HepG2 (cell line): ENCODE measurements around the gene RUSF1. TPM values are rescaled to one million over a fixed set of nuclear protein-coding genes. Genes with fewer than 3 reads are reported as not detected.

Source experiments
- ATAC-seq: fragments of 200-7000 bp; cut with Tn5 transposase; 3 replicates; pipeline ENCODE4 v1.9.1; 2020; ENCODE audit warnings: mild to moderate bottlenecking, moderate library complexity
- BruUV-seq: library from RNA; stranded (reverse); fragments of 400-500 nt; replicated peaks from 2 replicates; lab custom pipeline; 2021; lab: Mats Ljungman, UMichigan
- CTCF ChIA-PET: fragments of 300-600 bp; formaldehyde crosslinking; extraction: SDS; loops from one replicate; lab custom pipeline; 2021; ENCODE audit warnings: low total read pairs, inconsistent platforms, low intra/inter-chr PET ratio; lab: Yijun Ruan, JAX
- POLR2A ChIA-PET: fragments of 350-600 bp; sonication (Branson Sonifier 250); formaldehyde crosslinking; loops from one replicate; lab custom pipeline; 2020; ENCODE audit warnings: antibody characterized with exemption, inconsistent platforms; lab: Yijun Ruan, JAX
- DNase-seq: peaks from one replicate; pipeline ENCODE4 v3.0.0-alpha.2; 2015; ENCODE audit warnings: low spot score
- FAIRE-seq: peaks from 3 replicates; lab custom pipeline; 2011; peaks lifted over from hg19 to GRCh38; lab: Jason Lieb, UNC
- H2AFZ ChIP-seq: one replicate; pipeline ENCODE4 v1.6.1; 2011; ENCODE audit warnings: low read length, inconsistent platforms
- H3K27ac ChIP-seq: fragments of 300-600 bp; 3 replicates; pipeline ENCODE4 v1.8.0; 2011; ENCODE audit warnings: mixed run types, mild to moderate bottlenecking, mixed read lengths, low read length, inconsistent platforms; ENCODE audit not compliant: insufficient read depth; ENCODE audit errors: extremely low read length
- H3K27me3 ChIP-seq, 2 experiments: fragments of 200-600 bp in 1 of 2; 2 replicates in 1 of 2; 3 replicates in 1 of 2; pipeline versions ENCODE4 v1.6.0 to v1.8.0; 2011; ENCODE audit warnings: low read length in 2 of 2, mild to moderate bottlenecking in 2 of 2, moderate library complexity in 2 of 2, inconsistent platforms in 1 of 2; ENCODE audit not compliant: insufficient read depth in 2 of 2, control insufficient read depth in 1 of 2
- H3K36me3 ChIP-seq, 2 experiments: fragments of 200-600 bp in 1 of 2; replicated peaks in 1 of 2; 2 replicates in 1 of 2; 3 replicates in 1 of 2; pipeline versions ENCODE4 v1.5.1 to v1.8.0; 2011; ENCODE audit warnings: low read length in 2 of 2, inconsistent platforms in 1 of 2; ENCODE audit not compliant: insufficient read depth in 2 of 2, control insufficient read depth in 1 of 2
- H3K4me1 ChIP-seq: 2 replicates; pipeline ENCODE4 v1.5.1; 2012; ENCODE audit warnings: low read length, inconsistent platforms; ENCODE audit not compliant: insufficient read depth
- H3K4me2 ChIP-seq: 2 replicates; pipeline ENCODE4 v1.6.0; 2011; ENCODE audit warnings: low read depth, low read length, inconsistent platforms
- H3K4me3 ChIP-seq, 3 experiments: fragments of 200-600 bp in 1 of 3; sonication (generic), shearing (Covaris generic) in 1 of 3; replicated peaks in 1 of 3; 2 replicates each; pipeline ENCODE4 v1.5.1; 2011 to 2016; ENCODE audit warnings: low read length in 3 of 3, inconsistent platforms in 2 of 3, low read depth in 2 of 3, mild to moderate bottlenecking in 2 of 3, control low read depth in 1 of 3, mixed read lengths in 1 of 3; ENCODE audit not compliant: insufficient read depth in 1 of 3
- H3K79me2 ChIP-seq: one replicate; pipeline ENCODE4 v1.6.1; 2011; ENCODE audit warnings: low read length, inconsistent platforms; ENCODE audit not compliant: insufficient read depth
- H3K9ac ChIP-seq: 2 replicates; pipeline ENCODE4 v1.6.0; 2011; ENCODE audit warnings: mild to moderate bottlenecking, low read depth, low read length, inconsistent platforms; ENCODE audit not compliant: insufficient read depth
- H3K9me3 ChIP-seq: 2 replicates; pipeline ENCODE4 v1.5.1; 2012; ENCODE audit warnings: mild to moderate bottlenecking, low read length
- H4K20me1 ChIP-seq: 2 replicates; pipeline ENCODE4 v1.6.0; 2011; ENCODE audit warnings: inconsistent platforms, mild to moderate bottlenecking, low read length, moderate library complexity; ENCODE audit not compliant: insufficient read depth
- CEBPB ChIP-seq: IDR thresholded peaks from 2 replicates; pipeline ENCODE4 v1.6.1; 2011; ENCODE audit warnings: low read depth, low read length, improper control_type of control experiment, borderline replicate concordance
- GFI1 ChIP-seq: sonication (generic); formaldehyde crosslinking; IDR thresholded peaks from 2 replicates; pipeline ENCODE4 v1.5.0; 2020; ENCODE audit warnings: missing genetic modification reagents, mild to moderate bottlenecking, borderline replicate concordance
- HDAC1 ChIP-seq: sonication (generic); formaldehyde crosslinking; IDR thresholded peaks from 2 replicates; pipeline ENCODE4 v1.5.1; 2020; ENCODE audit warnings: mild to moderate bottlenecking, missing genetic modification reagents
- HMG20A ChIP-seq: IDR thresholded peaks from 2 replicates; pipeline ENCODE4 v1.6.1; 2016; ENCODE audit warnings: borderline replicate concordance
- HNF4A ChIP-seq: sonication (generic); formaldehyde crosslinking; IDR thresholded peaks from 2 replicates; pipeline ENCODE4 v1.4.0; 2020; ENCODE audit warnings: missing genetic modification reagents
- HNF4G ChIP-seq, 2 experiments: sonication (generic) in 1 of 2; formaldehyde crosslinking in 1 of 2; IDR thresholded peaks; 2 replicates each; pipeline versions ENCODE4 v1.4.0 to v1.6.1; 2011 to 2020; ENCODE audit warnings: borderline replicate concordance in 2 of 2, low read depth in 2 of 2, mild to moderate bottlenecking in 2 of 2, low read length in 1 of 2, missing genetic modification reagents in 1 of 2, moderate library complexity in 1 of 2
- IRX3 ChIP-seq: sonication (generic); formaldehyde crosslinking; IDR thresholded peaks from 2 replicates; pipeline ENCODE4 v1.8.1; 2023; ENCODE audit warnings: mild to moderate bottlenecking, low read depth, missing genetic modification reagents, borderline replicate concordance
- KLF15 ChIP-seq: sonication (generic); formaldehyde crosslinking; IDR thresholded peaks from 2 replicates; pipeline ENCODE4 v1.8.1; 2023; ENCODE audit warnings: borderline replicate concordance, mild to moderate bottlenecking, inconsistent platforms, missing genetic modification reagents, mixed read lengths
- KLF9 ChIP-seq: IDR thresholded peaks from 2 replicates; pipeline ENCODE4 v1.6.1; 2016; ENCODE audit warnings: low read depth
- MED1 ChIP-seq: sonication (generic); formaldehyde crosslinking; IDR thresholded peaks from 2 replicates; pipeline ENCODE4 v1.4.0; 2020; ENCODE audit warnings: missing genetic modification reagents
- MYC ChIP-seq: sonication (generic); formaldehyde crosslinking; IDR thresholded peaks from 2 replicates; pipeline ENCODE4 v1.9.0; 2021; ENCODE audit warnings: missing genetic modification reagents, borderline replicate concordance
- NR2F1 ChIP-seq, 2 experiments: fragments of 450-650 bp in 1 of 2; formaldehyde crosslinking in 1 of 2; IDR thresholded peaks; 2 replicates each; pipeline versions ENCODE4 v1.5.0 to v1.6.1; 2016 to 2020; ENCODE audit warnings: mild to moderate bottlenecking in 1 of 2, missing compliant biosample characterization in 1 of 2, missing genetic modification reagents in 1 of 2, moderate library complexity in 1 of 2
- PPARG ChIP-seq: conservative IDR thresholded peaks from 2 replicates; pipeline ENCODE4 v1.6.1; 2016; ENCODE audit warnings: missing biosample characterization, missing genetic modification reagents
- SAFB2 ChIP-seq: sonication (generic); formaldehyde crosslinking; IDR thresholded peaks from 2 replicates; pipeline ENCODE4 v1.5.1; 2020; ENCODE audit warnings: missing genetic modification reagents, low read depth, mild to moderate bottlenecking, borderline replicate concordance
- SOX5 ChIP-seq: IDR thresholded peaks from 2 replicates; pipeline ENCODE4 v1.6.1; 2016; ENCODE audit warnings: borderline replicate concordance
- ZKSCAN8 ChIP-seq: IDR thresholded peaks from 2 replicates; pipeline ENCODE4 v1.6.1; 2016; ENCODE audit warnings: borderline replicate concordance, missing genetic modification reagents, missing compliant biosample characterization
- ZNF121 ChIP-seq: sonication (generic); formaldehyde crosslinking; IDR thresholded peaks from 2 replicates; pipeline ENCODE4 v1.5.0; 2020; ENCODE audit warnings: mild to moderate bottlenecking, missing genetic modification reagents
- ZNF362 ChIP-seq: sonication (generic); formaldehyde crosslinking; IDR thresholded peaks from 2 replicates; pipeline ENCODE4 v1.4.0; 2020; ENCODE audit warnings: missing genetic modification reagents, mild to moderate bottlenecking, borderline replicate concordance
- ZNF484 ChIP-seq: sonication (generic); formaldehyde crosslinking; IDR thresholded peaks from 2 replicates; pipeline ENCODE4 v1.5.1; 2020; ENCODE audit warnings: mild to moderate bottlenecking, low read depth, missing genetic modification reagents, borderline replicate concordance
- ZNF800 ChIP-seq: sonication (generic); formaldehyde crosslinking; IDR thresholded peaks from 2 replicates; pipeline ENCODE4 v1.4.0; 2020; ENCODE audit warnings: missing genetic modification reagents
- WGBS: methylation state at CpG from one replicate; pipeline ENCODE4 v1.1.6; 2017; ENCODE audit warnings: low lambda C conversion rate; 5-methylcytosine and 5-hydroxymethylcytosine counted together
- in situ Hi-C: cut with HindIII; loops from 2 replicates; pipeline ENCODE4 v1.10.0; 2017; ENCODE audit warnings: low pct_unique_long_range_greater_than_20kb; ENCODE audit not compliant: extremely low pct_ligation_motif_present
- intact Hi-C: fragments of 100-400 bp; cut with micrococcal nuclease; formaldehyde crosslinking; loops from one replicate; pipeline ENCODE4 v1.10.0; 2022; ENCODE audit not compliant: unreplicated experiment
- polyA plus RNA-seq, 8 experiments: library from polyadenylated mRNA; depleted of rRNA in 3 of 8; stranded (reverse) in 7 of 8; unstranded in 1 of 8; fragments of >200 nt; fragmentation: Illumina TruSeq in 4 of 8; extraction: Trizol in 4 of 8; gene quantifications; 2 replicates each; pipeline versions ENCODE4 v1.2.1 to v1.2.3, GENCODE V29; 2011 to 2016; ENCODE audit warnings: low read depth in 4 of 8, missing spikeins in 1 of 8, mixed read lengths in 1 of 8; ENCODE audit not compliant: insufficient read depth in 1 of 8
- total RNA-seq, 5 experiments: library from RNA; depleted of rRNA; stranded (reverse); fragments of >200 nt; fragmentation: Illumina TruSeq; extraction: Trizol; gene quantifications; 2 replicates each; pipeline ENCODE4 v1.2.3, GENCODE V29; 2016; ENCODE audit warnings: low read depth in 1 of 5

RUSF1 gene
- total and polyA plus RNA-seq, 2 of the 13 experiments (the other 11 are each of a cell fraction or from before 2014, with no cell fraction given): 40.8 to 50.2 TPM

- BruUV-seq: no TSS peak
- Histone ChIP-seq H3K79me2 (peaks cover 3% of the 10 kb centered on the region), H2AFZ (no peak overlapping the region), H3K9ac (no peak overlapping the region), H3K27ac (peak overlapping the region; percentile 1), H3K9me3 (no peaks in the 10 kb centered on the region), H4K20me1 (no peaks in the 10 kb centered on the region), H3K4me3 (no peak overlapping the region), H3K4me1 (peaks cover 40% of the 10 kb centered on the region), H3K36me3 (peaks cover 16 to 46% of the 10 kb centered on the region in 2 experiments), H3K4me2 (no peak overlapping the region), H3K27me3 (no peaks in the 10 kb centered on the region)
- POLR2A ChIA-PET: interaction anchor here (0.9 to 2.5 kb wide), 4 partner anchors 12 to 372 kb away, joined by 3 to 13 read pairs (median 4); partner anchors contain the start of genes ARMC5 and ZNF267
- WGBS: 41% methylated on average over 3 of the region's 3 CpGs
- ATAC-seq (peak; percentile 77), DNase-seq (peak; percentile 55), FAIRE-seq (peak; percentile 51)
- CTCF ChIA-PET: no interaction called here
- intact Hi-C loops: no loop called here
- in situ Hi-C loops: no loop called here
- TF ChIP-seq MED1 (CRISPR knock-in tag) (peak; percentile 24; the same call in 1 of the 2 replicates), CEBPB (peak; percentile 36; the same call in 1 of the 2 replicates), KLF9 (CRISPR knock-in tag) (no peak), NR2F1 (CRISPR knock-in tag; IDR thresholded peaks at IDR 0.05) (0 out of 4 replicates have a peak, but pooled peaks of 1 of the 2 experiments have one; percentile 24), ZNF484 (CRISPR knock-in tag) (no peak), ZNF362 (CRISPR knock-in tag) (0 out of 2 replicates have a peak, but pooled peaks have one; percentile 23), HDAC1 (peak; percentile 30; the same call in 1 of the 2 replicates), MYC (CRISPR knock-in tag) (no peak), HNF4G (IDR thresholded peaks at IDR 0.05; ENCODE audit: borderline replicate concordance, low read depth, low read length) (peak; percentile 23; the same call in 1 of the 2 replicates), HNF4G (CRISPR knock-in tag; IDR thresholded peaks at IDR 0.05; ENCODE audit: borderline replicate concordance, low read depth) (no peak), GFI1 (CRISPR knock-in tag) (peak; percentile 94), SAFB2 (CRISPR knock-in tag) (no peak), SOX5 (CRISPR knock-in tag) (peak; percentile 56; the same call in 1 of the 2 replicates), ZNF800 (CRISPR knock-in tag) (no peak), IRX3 (CRISPR knock-in tag) (no peak), HNF4A (CRISPR knock-in tag) (peak; percentile 87), PPARG (CRISPR knock-in tag) (no peak), ZNF121 (CRISPR knock-in tag) (peak; percentile 88), KLF15 (no peak), ZKSCAN8 (CRISPR knock-in tag) (0 out of 2 replicates have a peak, but pooled peaks have one; percentile 30), HMG20A (CRISPR knock-in tag) (peak; percentile 34; the same call in 1 of the 2 replicates)
Measured at GRCh38 chr16:31501226-31501965, 6.8 kb downstream of the RUSF1 start.
